ENCODE data around the gene PSMD9. TPM values are rescaled to one million over a fixed set of nuclear protein-coding genes. Genes with fewer than 3 reads are reported as not detected.

Gene PSMD9
- total RNA-seq, 1 donor from 2014 or later: 58.0 TPM

GRCh38 chr12:121932914-121933521 is 44.4 kb downstream of the PSMD9 start:
- H3K27ac Mint-ChIP-seq (ENCODE audit: unreplicated experiment): no peak overlapping the region
- H3K4me1 Mint-ChIP-seq (ENCODE audit: unreplicated experiment): peaks cover 2% of the 10 kb centered on the region
- TF ChIP-seq, protein P1, sequence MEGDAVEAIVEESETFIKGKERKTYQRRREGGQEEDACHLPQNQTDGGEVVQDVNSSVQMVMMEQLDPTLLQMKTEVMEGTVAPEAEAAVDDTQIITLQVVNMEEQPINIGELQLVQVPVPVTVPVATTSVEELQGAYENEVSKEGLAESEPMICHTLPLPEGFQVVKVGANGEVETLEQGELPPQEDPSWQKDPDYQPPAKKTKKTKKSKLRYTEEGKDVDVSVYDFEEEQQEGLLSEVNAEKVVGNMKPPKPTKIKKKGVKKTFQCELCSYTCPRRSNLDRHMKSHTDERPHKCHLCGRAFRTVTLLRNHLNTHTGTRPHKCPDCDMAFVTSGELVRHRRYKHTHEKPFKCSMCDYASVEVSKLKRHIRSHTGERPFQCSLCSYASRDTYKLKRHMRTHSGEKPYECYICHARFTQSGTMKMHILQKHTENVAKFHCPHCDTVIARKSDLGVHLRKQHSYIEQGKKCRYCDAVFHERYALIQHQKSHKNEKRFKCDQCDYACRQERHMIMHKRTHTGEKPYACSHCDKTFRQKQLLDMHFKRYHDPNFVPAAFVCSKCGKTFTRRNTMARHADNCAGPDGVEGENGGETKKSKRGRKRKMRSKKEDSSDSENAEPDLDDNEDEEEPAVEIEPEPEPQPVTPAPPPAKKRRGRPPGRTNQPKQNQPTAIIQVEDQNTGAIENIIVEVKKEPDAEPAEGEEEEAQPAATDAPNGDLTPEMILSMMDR (IDR thresholded peaks at IDR 0.05): no peak
- no peak for DNase-seq (ENCODE audit: extremely low spot score, unreplicated experiment)
- peaks cover 7% of the 10 kb centered on the region for H3K9me3 Mint-ChIP-seq (ENCODE audit: unreplicated experiment)
- no peak overlapping the region for H3K4me3 Mint-ChIP-seq (ENCODE audit: unreplicated experiment)
- peaks cover 42% of the 10 kb centered on the region for H3K36me3 Mint-ChIP-seq (ENCODE audit: unreplicated experiment)
- H3K27me3 Mint-ChIP-seq (ENCODE audit: unreplicated experiment): no peaks in the 10 kb centered on the region

GRCh38 chr12:121933522-121934308 is 45.1 kb downstream of the PSMD9 start:
- peaks cover 7% of the 10 kb centered on the region for H3K9me3 Mint-ChIP-seq (ENCODE audit: unreplicated experiment)
- no peaks in the 10 kb centered on the region for H3K27me3 Mint-ChIP-seq (ENCODE audit: unreplicated experiment)
- DNase-seq (ENCODE audit: extremely low spot score, unreplicated experiment): no peak
- TF ChIP-seq, protein P1 (IDR thresholded peaks at IDR 0.05): no peak
- peaks cover 42% of the 10 kb centered on the region for H3K36me3 Mint-ChIP-seq (ENCODE audit: unreplicated experiment)
- H3K4me1 Mint-ChIP-seq (ENCODE audit: unreplicated experiment): peaks cover 2% of the 10 kb centered on the region
- H3K4me3 Mint-ChIP-seq (ENCODE audit: unreplicated experiment): no peak overlapping the region
- no peak overlapping the region for H3K27ac Mint-ChIP-seq (ENCODE audit: unreplicated experiment)

- TF ChIP-seq, protein P1 (IDR thresholded peaks at IDR 0.05): no peak
- no peak for DNase-seq (ENCODE audit: extremely low spot score, unreplicated experiment)
- H3K36me3 Mint-ChIP-seq (ENCODE audit: unreplicated experiment): peaks cover 46% of the 10 kb centered on the region
- no peak overlapping the region for H3K27ac Mint-ChIP-seq (ENCODE audit: unreplicated experiment)
- H3K4me3 Mint-ChIP-seq (ENCODE audit: unreplicated experiment): no peak overlapping the region
- H3K4me1 Mint-ChIP-seq (ENCODE audit: unreplicated experiment): peaks cover 2% of the 10 kb centered on the region
- H3K9me3 Mint-ChIP-seq (ENCODE audit: unreplicated experiment): peaks cover 7% of the 10 kb centered on the region
- H3K27me3 Mint-ChIP-seq (ENCODE audit: unreplicated experiment): no peaks in the 10 kb centered on the region
These were observed 45.7 kb downstream of the PSMD9 start for GRCh38 chr12:121934309-121934664.

GRCh38 chr12:121937654-121938053 is 49.1 kb downstream of the PSMD9 start:
- no peak for DNase-seq (ENCODE audit: extremely low spot score, unreplicated experiment)
- Mint-ChIP-seq H3K36me3 (ENCODE audit: unreplicated experiment) (peaks cover 47% of the 10 kb centered on the region), H3K4me1 (ENCODE audit: unreplicated experiment) (peaks cover 2% of the 10 kb centered on the region), H3K4me3 (ENCODE audit: unreplicated experiment) (no peak overlapping the region), H3K9me3 (ENCODE audit: unreplicated experiment) (peaks cover 7% of the 10 kb centered on the region), H3K27ac (ENCODE audit: unreplicated experiment) (no peak overlapping the region), H3K27me3 (ENCODE audit: unreplicated experiment) (no peaks in the 10 kb centered on the region)
- TF ChIP-seq, protein P1 (IDR thresholded peaks at IDR 0.05): no peak

GRCh38 chr12:121939186-121939585 is 50.6 kb downstream of the PSMD9 start:
- Mint-ChIP-seq H3K4me3 (ENCODE audit: unreplicated experiment) (no peak overlapping the region), H3K27ac (ENCODE audit: unreplicated experiment) (no peak overlapping the region), H3K27me3 (ENCODE audit: unreplicated experiment) (no peaks in the 10 kb centered on the region), H3K9me3 (ENCODE audit: unreplicated experiment) (peaks cover 7% of the 10 kb centered on the region), H3K36me3 (ENCODE audit: unreplicated experiment) (peaks cover 45% of the 10 kb centered on the region), H3K4me1 (ENCODE audit: unreplicated experiment) (no peaks in the 10 kb centered on the region)
- TF ChIP-seq, protein P1 (IDR thresholded peaks at IDR 0.05): no peak
- DNase-seq (ENCODE audit: extremely low spot score, unreplicated experiment): no peak
